HG02884 (cell line): ENCODE data around the gene SRGAP3.

Experiments used
- ATAC-seq: cut with Tn5 transposase; IDR thresholded peaks from one replicate; pipeline ENCODE4 v1.9.1; 2021; ENCODE audit warnings: mild to moderate bottlenecking, moderate library complexity; ENCODE audit not compliant: unreplicated experiment

Gene SRGAP3

DNA sequence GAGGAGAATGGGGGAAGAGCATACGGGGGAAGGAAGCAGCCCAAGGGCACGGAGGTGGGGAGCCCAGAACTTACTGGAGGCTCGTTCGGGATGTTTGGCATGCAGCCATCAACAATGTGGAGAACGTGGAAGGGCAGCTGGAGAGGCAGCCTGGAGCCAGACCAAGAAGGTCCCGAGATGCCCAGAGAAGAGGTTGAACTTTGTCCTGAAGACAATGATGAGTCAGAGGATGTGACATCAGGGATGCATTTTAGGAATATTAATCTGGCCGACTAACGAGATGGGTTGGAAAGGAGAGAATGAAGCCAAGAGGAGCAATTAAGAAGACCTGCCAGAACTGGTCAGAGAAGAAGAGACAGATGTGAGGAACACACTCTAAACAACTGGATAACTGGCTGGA is 98.2 kb downstream of the SRGAP3 start:
- no peak for ATAC-seq

DNA sequence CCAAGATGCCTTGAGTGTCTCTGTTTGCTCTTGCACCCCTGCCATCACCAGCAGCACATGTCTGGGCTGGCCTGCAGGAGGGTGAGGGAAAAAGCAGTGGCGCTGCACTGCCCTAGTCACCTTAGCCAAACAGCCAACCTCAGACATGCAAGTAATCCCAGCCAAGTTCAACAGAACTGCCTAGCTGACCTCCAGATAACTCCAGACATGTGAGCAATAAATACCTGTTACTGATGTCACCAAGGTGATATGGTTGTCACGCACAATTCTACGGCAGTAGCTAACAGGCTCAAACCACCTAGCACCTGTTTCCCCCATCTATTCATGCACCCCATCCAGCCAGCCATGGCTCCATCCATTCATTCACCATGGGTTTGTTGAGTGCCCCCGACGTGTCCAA is 99.9 kb downstream of the SRGAP3 start:
- no peak for ATAC-seq

DNA sequence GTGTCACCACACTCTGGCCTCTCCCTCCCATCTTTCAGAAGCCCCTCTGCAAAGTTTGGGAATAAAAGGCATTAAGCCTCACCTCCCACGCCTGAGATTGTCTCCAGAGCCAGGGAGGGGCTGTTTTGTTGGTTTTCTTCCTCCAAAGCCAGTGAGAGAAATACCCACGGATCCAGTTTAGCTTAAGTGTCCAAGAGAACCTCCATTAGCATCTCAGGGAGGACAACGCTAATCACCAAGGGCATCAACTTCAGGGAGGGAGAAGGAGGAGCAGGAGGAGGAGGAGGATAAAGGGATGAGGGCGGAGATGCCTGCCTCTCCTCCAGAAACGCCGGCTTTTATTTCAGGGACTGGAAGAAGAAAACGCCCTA is 101.6 kb downstream of the SRGAP3 start:
- ATAC-seq = no peak

GRCh38 chr3:9147215-9147895 is 102.1 kb downstream of the SRGAP3 start:
- ATAC-seq = peak; percentile 85

DNA sequence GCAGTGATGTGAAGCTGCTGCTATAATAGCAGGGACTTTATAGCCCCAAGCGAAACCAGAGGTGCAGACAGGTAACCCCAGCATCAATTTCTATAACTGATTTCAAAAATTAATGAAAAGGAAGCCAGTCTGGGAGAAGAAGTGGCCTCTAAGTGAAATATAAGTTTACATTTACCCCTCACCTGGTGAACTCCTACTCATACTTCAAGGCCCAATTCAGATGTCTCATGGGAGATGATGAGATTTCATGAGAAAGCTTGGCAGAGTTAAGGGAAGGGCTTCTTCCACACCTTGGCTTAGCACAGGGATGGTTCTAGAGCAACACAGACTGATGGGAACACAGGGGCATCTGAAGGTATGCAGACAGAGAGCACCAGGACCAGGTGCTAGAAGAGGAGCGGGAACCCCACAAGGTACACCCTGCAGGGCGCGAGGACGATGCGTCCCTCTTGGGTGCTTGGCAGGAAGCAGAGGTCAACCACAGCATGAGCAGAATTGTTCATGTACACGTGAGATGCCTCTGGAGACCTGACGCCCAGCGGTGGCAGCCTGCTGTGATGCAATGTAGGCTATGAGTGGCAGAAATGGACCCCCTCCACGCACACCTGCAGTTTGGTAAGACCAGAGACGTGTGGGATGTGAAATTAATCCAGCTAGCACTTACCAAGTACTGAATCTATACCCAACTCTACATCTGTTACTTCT is 102.9 kb downstream of the SRGAP3 start:
- ATAC-seq = peak; percentile 44

GRCh38 chr3:9143184-9143583 is 106.3 kb downstream of the SRGAP3 start:
- no peak for ATAC-seq

GRCh38 chr3:9142362-9142761 is 107.1 kb downstream of the SRGAP3 start:
- ATAC-seq = no peak

DNA sequence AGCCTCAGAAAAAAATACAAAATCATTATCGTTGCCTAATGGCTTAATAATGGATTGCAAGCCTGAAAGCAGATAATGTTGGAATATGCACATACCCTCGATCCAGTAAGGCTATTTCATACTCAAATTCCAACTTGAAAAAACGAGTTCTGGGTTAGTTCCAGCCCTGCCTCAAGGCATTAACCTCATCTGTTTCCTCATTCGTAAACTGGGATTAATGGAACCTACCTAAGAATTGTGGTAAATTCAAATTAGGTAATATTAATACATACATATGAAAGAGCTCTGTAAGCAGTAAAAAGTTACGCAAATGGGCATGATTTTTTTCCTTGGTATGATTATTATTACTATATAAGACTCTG is 107.5 kb downstream of the SRGAP3 start:
- no peak for ATAC-seq

DNA sequence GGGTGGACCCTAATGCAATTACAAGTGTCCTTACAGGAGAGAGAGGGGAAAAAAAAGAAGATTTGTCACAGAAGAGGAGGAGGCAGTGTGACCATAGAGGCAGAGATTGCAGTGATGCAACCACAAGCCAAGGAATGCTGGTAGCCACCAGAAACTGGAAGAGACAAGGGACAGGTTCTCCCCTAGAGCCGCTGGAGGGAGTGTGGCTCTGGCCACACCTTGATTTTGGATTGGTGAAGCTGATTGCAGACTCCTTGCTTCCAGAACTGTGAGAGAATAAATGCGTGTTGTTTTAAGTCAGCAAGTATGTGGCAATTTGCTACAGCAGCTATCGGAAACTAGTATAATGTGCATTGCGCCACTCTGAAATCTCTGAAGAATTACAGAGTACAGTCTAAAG is 110.1 kb downstream of the SRGAP3 start:
- ATAC-seq = no peak

DNA sequence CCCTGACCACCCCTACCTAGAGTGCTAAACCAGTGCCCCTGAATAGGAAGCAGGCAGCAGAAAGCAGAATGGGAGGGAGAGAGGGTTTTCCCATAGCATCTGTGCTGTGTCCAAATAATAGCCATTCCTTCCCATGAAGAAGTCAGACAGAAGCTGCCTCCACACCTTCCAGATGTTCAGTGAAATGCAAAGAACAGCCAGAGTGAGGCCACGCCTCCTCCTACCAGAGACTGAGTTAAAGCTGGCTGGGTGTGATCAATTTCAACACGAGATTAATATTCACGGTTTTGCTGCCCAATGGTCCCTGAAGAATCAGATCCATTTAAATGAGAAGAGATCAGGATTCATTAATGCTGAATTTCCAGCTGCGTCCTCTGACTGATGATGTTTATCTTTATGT is 111.8 kb downstream of the SRGAP3 start:
- ATAC-seq = no peak

DNA sequence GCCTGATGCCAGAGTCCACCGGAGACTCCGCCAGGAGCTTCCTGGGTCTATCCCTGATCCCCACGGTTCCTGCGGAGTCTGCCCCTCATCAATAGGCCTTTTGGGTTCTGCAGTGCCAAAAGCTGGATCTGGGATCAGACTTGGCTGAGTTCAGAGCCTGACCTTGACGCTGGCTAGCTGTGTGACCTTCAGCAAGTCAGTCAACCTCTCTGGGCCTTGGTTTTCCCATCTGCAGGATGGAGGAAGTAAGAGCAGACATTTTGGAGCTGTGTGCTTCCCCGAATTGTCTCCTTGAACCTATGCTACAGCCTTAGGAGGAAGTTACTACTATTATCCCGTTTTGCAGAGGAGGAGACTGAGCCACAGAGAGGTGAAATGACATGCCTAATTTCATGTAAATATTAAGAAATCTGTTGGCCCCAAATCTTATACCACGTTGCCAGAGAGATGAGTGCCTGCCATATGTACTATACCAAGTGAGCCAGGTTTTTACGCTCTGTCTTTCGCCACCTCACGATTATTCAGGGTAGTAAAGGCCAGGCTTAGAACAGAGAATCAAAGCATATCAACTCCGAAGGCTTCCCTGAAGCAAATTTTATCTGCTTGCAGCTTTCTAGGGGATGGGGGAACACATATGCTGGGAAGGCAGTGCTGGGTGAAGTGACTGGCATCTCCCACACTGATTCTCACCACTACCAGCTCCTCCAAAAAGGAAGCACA is 112.5 kb downstream of the SRGAP3 start:
- no peak for ATAC-seq

DNA sequence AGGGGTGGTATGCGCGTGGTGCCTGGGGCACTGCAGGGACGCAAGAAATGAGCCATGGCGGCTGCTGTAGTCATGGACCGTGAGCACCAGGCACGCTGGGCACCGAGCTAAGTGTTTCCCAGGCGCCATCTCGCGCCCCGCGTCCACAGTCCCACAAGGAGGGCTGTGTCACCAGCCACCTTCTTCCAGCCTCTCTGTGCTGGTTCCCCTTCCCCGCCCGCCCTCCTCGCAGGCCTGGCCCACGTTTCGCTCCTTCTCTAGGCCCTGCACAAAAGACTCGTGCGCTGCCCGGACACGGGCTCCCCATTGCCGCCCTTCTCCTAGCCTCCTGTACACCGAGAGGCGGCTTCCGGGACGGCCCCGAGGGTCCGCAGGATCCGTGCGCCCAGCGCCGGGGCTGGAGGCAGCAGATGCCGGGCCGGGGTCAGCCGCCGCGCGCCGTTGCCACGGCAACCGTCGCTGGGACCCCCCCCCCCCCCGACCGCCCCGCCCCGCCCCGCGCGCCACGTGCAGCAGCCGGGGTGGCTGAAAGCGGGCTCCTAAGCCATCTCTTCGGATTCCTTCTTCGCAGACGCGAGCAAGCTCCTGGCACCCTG is 113.4 kb downstream of the SRGAP3 start:
- peak; percentile 55 for ATAC-seq

- no peak for ATAC-seq
These were observed 113.9 kb downstream of the SRGAP3 start for GRCh38 chr3:9135526-9135925.

GRCh38 chr3:9133656-9134055 is 115.8 kb downstream of the SRGAP3 start:
- ATAC-seq = no peak

DNA sequence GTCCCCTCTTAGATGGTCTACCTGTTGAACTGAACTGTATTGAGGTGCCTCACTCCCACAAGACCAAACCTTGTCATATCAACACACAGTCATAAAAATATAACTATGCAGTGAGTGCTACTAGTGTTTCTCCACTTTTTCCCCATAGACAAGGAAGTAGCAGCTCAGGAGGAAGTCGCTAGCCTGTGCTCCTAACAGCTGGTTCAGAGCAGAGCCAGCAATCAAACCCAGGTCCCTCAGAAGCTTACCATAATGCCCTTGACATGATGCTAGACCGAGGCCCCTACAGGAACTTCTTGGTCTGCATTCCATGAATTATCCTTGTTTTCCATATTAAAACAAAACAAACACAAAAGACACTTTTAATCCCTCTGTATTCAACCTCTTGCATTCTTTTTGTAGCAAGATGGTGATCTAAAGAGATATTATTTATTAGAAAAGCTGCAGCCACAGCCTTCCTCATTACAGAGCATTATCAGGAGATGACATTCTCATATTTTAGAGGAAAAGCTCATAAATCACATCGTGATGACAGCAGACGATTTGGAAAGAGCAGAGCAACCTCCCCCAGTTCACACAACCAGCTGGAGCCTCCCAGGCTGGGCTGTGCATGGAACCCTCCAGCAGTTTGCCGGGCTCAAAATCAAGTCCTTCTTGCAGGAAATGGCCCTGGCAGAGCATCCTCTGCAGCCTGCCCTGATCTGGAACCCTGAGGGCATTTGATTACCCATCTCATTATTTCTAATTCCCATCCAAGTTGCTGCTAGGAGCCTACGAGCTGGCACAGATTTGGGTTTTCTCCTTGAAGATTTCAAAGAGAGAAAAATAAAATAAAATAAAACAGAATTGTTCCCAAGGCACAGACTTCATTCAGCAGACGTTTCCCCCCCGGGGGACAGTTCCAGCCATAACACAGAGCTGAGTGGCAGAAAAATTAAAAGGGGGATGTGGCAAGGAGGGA is 118.8 kb downstream of the SRGAP3 start:
- ATAC-seq = no peak

GRCh38 chr3:9129365-9129764 is 120.1 kb downstream of the SRGAP3 start:
- no peak for ATAC-seq

DNA sequence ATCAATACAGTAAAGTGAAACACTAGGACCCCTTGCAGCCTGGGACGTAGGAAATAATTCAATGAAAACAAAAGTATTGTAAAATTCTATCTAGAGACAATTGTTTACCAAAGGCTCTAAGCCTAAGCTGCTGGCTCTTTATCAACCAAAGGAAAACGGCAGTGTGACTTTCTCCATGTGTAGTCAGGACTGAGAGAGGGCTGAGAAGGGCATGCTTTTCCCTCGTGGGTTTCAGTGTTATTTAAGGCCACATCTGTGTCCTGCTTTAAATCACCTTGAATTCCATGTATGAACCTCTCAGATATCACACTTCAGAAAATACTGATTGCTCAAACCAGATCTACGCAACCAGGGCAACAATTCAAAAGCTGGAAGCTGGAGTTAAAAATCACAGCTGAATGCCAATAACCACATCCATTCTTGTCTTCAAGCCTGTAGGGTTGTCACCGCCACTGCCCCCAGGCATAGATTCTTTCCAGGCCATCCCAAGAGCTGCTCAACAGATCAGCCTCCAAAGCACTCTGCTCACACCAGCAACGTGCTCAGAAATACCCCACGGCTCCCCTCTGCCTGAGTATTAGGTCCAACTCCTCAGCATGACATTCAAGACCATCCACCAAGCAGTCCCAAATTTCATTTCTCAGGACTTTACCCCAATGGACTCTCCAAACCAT is 124.0 kb downstream of the SRGAP3 start:
- ATAC-seq = no peak

DNA sequence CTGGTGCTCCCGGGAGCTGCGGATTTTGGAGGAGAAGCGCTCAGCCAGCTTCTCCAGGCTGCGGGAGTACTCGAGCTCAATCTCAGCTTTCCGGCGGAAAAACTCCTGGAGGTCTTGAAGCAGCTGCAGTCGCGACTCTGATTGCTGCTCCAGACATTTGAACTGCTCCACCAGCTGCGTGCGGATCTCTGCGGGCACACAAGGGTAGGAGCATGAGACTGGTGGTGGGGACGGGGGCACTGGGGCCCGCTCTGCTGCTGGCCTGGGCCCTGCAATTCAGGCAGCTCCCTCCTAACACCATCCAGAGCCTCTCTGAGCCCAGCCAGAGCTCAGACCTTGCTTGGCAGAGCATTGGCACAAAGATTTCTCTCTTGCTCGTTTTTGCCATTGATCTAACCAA is 124.7 kb downstream of the SRGAP3 start:
- no peak for ATAC-seq

GRCh38 chr3:9123840-9124239 is 125.6 kb downstream of the SRGAP3 start:
- ATAC-seq = no peak

DNA sequence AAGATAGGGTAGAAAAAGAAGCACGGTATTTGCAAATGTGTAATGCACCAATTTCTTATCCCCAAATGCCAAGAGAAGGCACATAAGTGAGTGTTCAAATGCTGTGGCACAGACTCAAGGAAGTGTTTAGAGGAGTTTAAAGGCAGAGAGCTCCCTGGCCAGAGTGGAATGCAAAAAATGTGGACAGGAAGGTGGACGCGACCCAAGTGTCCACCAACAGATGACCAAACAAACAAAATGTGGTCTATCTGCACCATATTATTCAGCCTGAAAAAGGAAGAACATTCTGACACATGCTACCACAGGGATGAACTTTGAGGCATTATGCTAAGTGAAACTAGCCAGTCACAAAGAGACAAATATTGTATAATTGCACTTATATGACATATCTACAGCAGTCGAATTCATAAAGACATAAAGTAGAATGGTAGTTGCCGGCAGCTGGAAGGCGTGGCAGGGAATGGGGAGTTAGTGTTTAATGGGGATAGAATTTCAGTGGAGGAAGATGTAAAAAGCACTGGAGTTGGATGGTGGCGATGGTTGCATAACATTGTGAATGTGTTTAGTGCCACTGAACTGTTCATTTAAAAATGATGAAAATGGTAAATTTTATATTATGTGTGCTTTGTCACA is 126.6 kb downstream of the SRGAP3 start:
- no peak for ATAC-seq
